Naive thymus-derived CD4-positive, alpha-beta T cell (primary cell): ENCODE data around the gene USP5. TPM values are rescaled to one million over a fixed set of nuclear protein-coding genes. Genes with fewer than 3 reads are reported as not detected.

Source experiments
- ATAC-seq: fragments of 150-1000 bp; cut with Tn5 transposase; 2 replicates; pipeline ENCODE4 v1.10.0; 2021; ENCODE audit warnings: mild to moderate bottlenecking, moderate library complexity
- CTCF ChIA-PET: fragments of 350-600 bp; sonication (Branson Sonifier 250); formaldehyde crosslinking; loops from one replicate; lab custom pipeline; 2021; ENCODE audit warnings: antibody characterized with exemption; lab: Charles Lee
- POLR2A ChIA-PET: fragments of 350-600 bp; sonication (Branson Sonifier 250); formaldehyde crosslinking; loops from one replicate; lab custom pipeline; 2021; ENCODE audit warnings: antibody characterized with exemption, inconsistent platforms; lab: Charles Lee
- DNase-seq, 9 donors: peaks; one replicate each; pipeline versions ENCODE4 v3.0.0 to v3.0.0-alpha.2; 2020 to 2022; ENCODE audit warnings: mixed read lengths in 1 of 9
- H3K27ac ChIP-seq: one replicate; pipeline ENCODE4 v1.7.0; 2013; ENCODE audit warnings: mild to moderate bottlenecking, low read depth, low read length, moderate library complexity
- H3K27me3 ChIP-seq, 2 donors: one replicate each; pipeline ENCODE4 v1.7.0; 2013; ENCODE audit warnings: low read length in 2 of 2, mild to moderate bottlenecking in 2 of 2, moderate library complexity in 2 of 2; ENCODE audit not compliant: control insufficient read depth in 2 of 2, insufficient read depth in 2 of 2
- H3K36me3 ChIP-seq, 3 experiments: 1 replicate in 2 of 3; 2 replicates in 1 of 3; pipeline ENCODE4 v1.7.0; 2013; ENCODE audit warnings: low read length in 3 of 3, mild to moderate bottlenecking in 3 of 3, moderate library complexity in 1 of 3; ENCODE audit not compliant: insufficient read depth in 3 of 3, control insufficient read depth in 2 of 3
- H3K4me1 ChIP-seq, 2 donors: one replicate each; pipeline ENCODE4 v1.7.0; 2013; ENCODE audit warnings: low read length in 2 of 2, mild to moderate bottlenecking in 2 of 2, moderate library complexity in 1 of 2; ENCODE audit not compliant: control insufficient read depth in 2 of 2, insufficient read depth in 2 of 2
- H3K4me3 ChIP-seq: 2 replicates; pipeline ENCODE4 v1.7.0; 2013; ENCODE audit warnings: mild to moderate bottlenecking, low read length
- H3K9me3 ChIP-seq, 3 experiments: 1 replicate in 2 of 3; 2 replicates in 1 of 3; pipeline ENCODE4 v1.7.0; 2013; ENCODE audit warnings: low read length in 3 of 3; ENCODE audit not compliant: control insufficient read depth in 2 of 3
- H3K27ac Mint-ChIP-seq, 9 donors: one replicate each; pipeline ENCODE4 v1.8.0; 2020 to 2022; ENCODE audit warnings: mixed read lengths in 9 of 9, mild to moderate bottlenecking in 8 of 9, moderate library complexity in 5 of 9, inconsistent platforms in 2 of 9
- H3K27me3 Mint-ChIP-seq, 5 donors: one replicate each; pipeline ENCODE4 v1.8.0; 2021 to 2022; ENCODE audit warnings: mixed read lengths in 5 of 5, mild to moderate bottlenecking in 1 of 5
- H3K36me3 Mint-ChIP-seq, 5 donors: one replicate each; pipeline ENCODE4 v1.8.0; 2020 to 2022; ENCODE audit warnings: mixed read lengths in 5 of 5, mild to moderate bottlenecking in 3 of 5, inconsistent platforms in 1 of 5
- H3K4me1 Mint-ChIP-seq, 7 donors: one replicate each; pipeline ENCODE4 v1.8.0; 2020 to 2022; ENCODE audit warnings: mixed read lengths in 7 of 7, mild to moderate bottlenecking in 3 of 7, inconsistent platforms in 1 of 7
- H3K4me3 Mint-ChIP-seq, 10 donors: one replicate each; pipeline ENCODE4 v1.8.0; 2020 to 2022; ENCODE audit warnings: mild to moderate bottlenecking in 10 of 10, mixed read lengths in 10 of 10, moderate library complexity in 6 of 10, inconsistent platforms in 2 of 10
- H3K9me3 Mint-ChIP-seq, 11 donors: one replicate each; pipeline ENCODE4 v1.8.0; 2020 to 2022; ENCODE audit warnings: mixed read lengths in 11 of 11, mild to moderate bottlenecking in 4 of 11, inconsistent platforms in 1 of 11, moderate library complexity in 1 of 11
- intact Hi-C, 2 donors: fragments of 100-400 bp; cut with micrococcal nuclease; formaldehyde crosslinking; loops; one replicate each; pipeline ENCODE4 v1.15.1; 2023
- polyA plus RNA-seq, 2 donors: library from polyadenylated mRNA; unstranded; fragments of 300-500 nt; fragmentation: Illumina TruSeq; gene quantifications; one replicate each; pipeline ENCODE4 v1.2.3, GENCODE V29; 2021
- total RNA-seq, 6 experiments: library from RNA in 5 of 6; stranded (reverse) in 5 of 6; gene quantifications; 1 replicate in 5 of 6; 2 replicates in 1 of 6; pipeline ENCODE4 v1.2.3 and lab custom pipeline; 2021 to 2026

USP5 gene
- total and polyA plus RNA-seq, 7 experiments from 2014 or later = 51.9 to 134 (median 71.1) TPM

GRCh38 chr12:6830286-6830890 lies 21.6 kb upstream of the USP5 start:
- Mint-ChIP-seq H3K27ac (peak overlapping the region in 6 of 9 donors; percentile 17 to 86 (median 34)), H3K9me3 (peaks cover 0 to 2% (median 0%) of the 10 kb centered on the region in 11 donors), H3K36me3 (peaks cover 0 to 4% (median 0%) of the 10 kb centered on the region in 5 donors), H3K27me3 (peaks cover 3 to 47% (median 9%) of the 10 kb centered on the region in 5 donors), H3K4me1 (peaks cover 13 to 31% (median 23%) of the 10 kb centered on the region in 7 donors), H3K4me3 (peak overlapping the region; percentile 37 to 98 (median 80))
- DNase-seq (no peak), ATAC-seq (no peak)
- ChIA-PET CTCF (interaction anchor here (0.5 to 1.6 kb wide), 7 partner anchors 8 to 267 kb away, joined by 3 to 5 read pairs (median 4); partner anchors contain the start of genes MLF2 and USP5), POLR2A (interaction anchor here (0.6 to 13.2 kb wide), 8 partner anchors 22 to 203 kb away, joined by 3 to 91 read pairs (median 11); partner anchors contain the start of genes CDCA3, COPS7A, MLF2 and USP5)
- Histone ChIP-seq H3K4me3 (no peak overlapping the region), H3K27ac (no peak overlapping the region), H3K27me3 (peaks cover 0 to 4% of the 10 kb centered on the region in 2 donors), H3K36me3 (no peaks in the 10 kb centered on the region), H3K9me3 (no peaks in the 10 kb centered on the region), H3K4me1 (peaks cover 0 to 4% of the 10 kb centered on the region in 2 donors)
- intact Hi-C loops = no loop called here

GRCh38 chr12:6830999-6831398 lies 21.0 kb upstream of the USP5 start:
- Mint-ChIP-seq H3K27ac (peak overlapping the region in 3 of 9 donors; percentile 29 to 57 (median 40)), H3K4me3 (peak overlapping the region in 9 of 10 donors; percentile 0 to 98 (median 34)), H3K27me3 (peaks cover 0 to 45% (median 6%) of the 10 kb centered on the region in 5 donors), H3K4me1 (peaks cover 9 to 29% (median 23%) of the 10 kb centered on the region in 7 donors), H3K9me3 (peaks cover 0 to 2% (median 0%) of the 10 kb centered on the region in 11 donors), H3K36me3 (peaks cover 0 to 4% (median 0%) of the 10 kb centered on the region in 5 donors)
- CTCF ChIA-PET = interaction anchor here (0.6 to 1.1 kb wide), 5 partner anchors 8 to 266 kb away, joined by 3 to 4 read pairs (median 3); partner anchors contain the start of gene MLF2
- no peaks in the 10 kb centered on the region for H3K36me3 ChIP-seq
- no peak overlapping the region for H3K4me3 ChIP-seq
- DNase-seq (no peak), ATAC-seq (no peak)
- H3K27me3 ChIP-seq = peaks cover 0 to 4% of the 10 kb centered on the region in 2 donors
- H3K9me3 ChIP-seq = no peaks in the 10 kb centered on the region
- intact Hi-C loops = no loop called here
- H3K27ac ChIP-seq = no peak overlapping the region
- POLR2A ChIA-PET = interaction anchor here (0.6 to 13.2 kb wide), 6 partner anchors 21 to 204 kb away, joined by 3 to 91 read pairs (median 6); partner anchors contain the start of genes CDCA3, MLF2 and USP5
- H3K4me1 ChIP-seq = peaks cover 3 to 4% of the 10 kb centered on the region in 2 donors

- intact Hi-C loops = no loop called here
- Histone ChIP-seq H3K27ac (no peak overlapping the region), H3K4me1 (peaks cover 4% of the 10 kb centered on the region in 2 donors), H3K9me3 (no peaks in the 10 kb centered on the region), H3K4me3 (no peak overlapping the region), H3K27me3 (peaks cover 0 to 4% of the 10 kb centered on the region in 2 donors), H3K36me3 (no peaks in the 10 kb centered on the region)
- ChIA-PET POLR2A (interaction anchor here (1.3 to 13.2 kb wide), 3 partner anchors 21 to 182 kb away, joined by 3 to 91 read pairs (median 39); partner anchors contain the start of genes CDCA3, MLF2 and USP5), CTCF (interaction anchor here (0.8 to 1.1 kb wide), 2 partner anchors 8 to 79 kb away, joined by 3 read pairs; no protein-coding TSS in a partner anchor)
- H3K4me3 Mint-ChIP-seq = peak overlapping the region in 2 of 10 donors; percentile 94 to 98
- H3K9me3 Mint-ChIP-seq = peaks cover 0 to 2% (median 0%) of the 10 kb centered on the region in 11 donors
- no peak overlapping the region for H3K27ac Mint-ChIP-seq
- DNase-seq (no peak), ATAC-seq (no peak)
- H3K36me3 Mint-ChIP-seq = peaks cover 0 to 4% (median 0%) of the 10 kb centered on the region in 5 donors
- peaks cover 0 to 41% (median 6%) of the 10 kb centered on the region in 5 donors for H3K27me3 Mint-ChIP-seq
- H3K4me1 Mint-ChIP-seq = peaks cover 9 to 29% (median 23%) of the 10 kb centered on the region in 7 donors
Observed at GRCh38 chr12:6831450-6831995, 20.4 kb upstream of the USP5 start.

GRCh38 chr12:6832125-6832524 lies 19.8 kb upstream of the USP5 start:
- Histone ChIP-seq H3K27ac (no peak overlapping the region), H3K27me3 (peaks cover 0 to 4% of the 10 kb centered on the region in 2 donors), H3K4me1 (peaks cover 4% of the 10 kb centered on the region in 2 donors), H3K4me3 (no peak overlapping the region), H3K9me3 (no peaks in the 10 kb centered on the region), H3K36me3 (no peaks in the 10 kb centered on the region)
- ChIA-PET POLR2A (interaction anchor here (0.6 to 13.2 kb wide), 5 partner anchors 11 to 201 kb away, joined by 3 to 91 read pairs (median 3); partner anchors contain the start of genes CDCA3, GPR162, MLF2 and USP5), CTCF (interaction anchor here (0.9 to 5.6 kb wide), 2 partner anchors 78 to 114 kb away, joined by 3 to 38 read pairs; partner anchors contain the start of gene MLF2)
- Mint-ChIP-seq H3K36me3 (peaks cover 0 to 4% (median 0%) of the 10 kb centered on the region in 5 donors), H3K27me3 (peaks cover 0 to 40% (median 5%) of the 10 kb centered on the region in 5 donors), H3K4me1 (peaks cover 4 to 28% (median 22%) of the 10 kb centered on the region in 7 donors), H3K9me3 (peaks cover 0 to 2% (median 0%) of the 10 kb centered on the region in 11 donors), H3K27ac (no peak overlapping the region), H3K4me3 (no peak overlapping the region)
- intact Hi-C loops = no loop called here
- ATAC-seq (no peak), DNase-seq (no peak)

GRCh38 chr12:6833189-6833890 lies 18.6 kb upstream of the USP5 start:
- POLR2A ChIA-PET = interaction anchor here (0.7 to 13.2 kb wide), 5 partner anchors 8 to 172 kb away, joined by 3 to 91 read pairs (median 4); partner anchors contain the start of genes CDCA3, GPR162, MLF2 and USP5
- peaks cover 0 to 32% (median 0%) of the 10 kb centered on the region in 5 donors for H3K27me3 Mint-ChIP-seq
- Histone ChIP-seq H3K4me3 (no peak overlapping the region), H3K9me3 (no peaks in the 10 kb centered on the region), H3K27me3 (peaks cover 0 to 4% of the 10 kb centered on the region in 2 donors), H3K36me3 (no peaks in the 10 kb centered on the region), H3K27ac (no peak overlapping the region), H3K4me1 (peaks cover 0 to 4% of the 10 kb centered on the region in 2 donors)
- CTCF ChIA-PET = interaction anchor here (0.9 to 5.6 kb wide), 11 partner anchors 9 to 211 kb away, joined by 3 to 38 read pairs (median 4); partner anchors contain the start of genes CD4, CDCA3, MLF2 and PTMS
- ATAC-seq (no peak), DNase-seq (no peak)
- no peaks in the 10 kb centered on the region for H3K9me3 Mint-ChIP-seq
- no peak overlapping the region for H3K4me3 Mint-ChIP-seq
- intact Hi-C loops = no loop called here
- peaks cover 0 to 4% (median 0%) of the 10 kb centered on the region in 5 donors for H3K36me3 Mint-ChIP-seq
- H3K4me1 Mint-ChIP-seq = peaks cover 0 to 16% (median 12%) of the 10 kb centered on the region in 7 donors
- H3K27ac Mint-ChIP-seq = no peak overlapping the region
